H9 (cell line): ENCODE data around the gene C3orf70. TPM values are rescaled to one million over a fixed set of nuclear protein-coding genes. Genes with fewer than 3 reads are reported as not detected.

ENCODE experiments used
- DNase-seq: peaks from one replicate; pipeline ENCODE4 v3.0.0-alpha.2; 2017
- H2AFZ ChIP-seq: one replicate; pipeline ENCODE4 v1.6.1; 2013; ENCODE audit warnings: mild to moderate bottlenecking, low read length, control low read depth, moderate library complexity
- H2AK5ac ChIP-seq: 2 replicates; pipeline ENCODE4 v1.6.1; 2013; ENCODE audit warnings: low read length, control low read depth, mixed read lengths; ENCODE audit not compliant: insufficient read length
- H2BK120ac ChIP-seq: one replicate; pipeline ENCODE4 v1.6.1; 2013; ENCODE audit warnings: low read depth, mild to moderate bottlenecking, low read length, control low read depth, inconsistent platforms; ENCODE audit not compliant: poor library complexity, severe bottlenecking
- H2BK12ac ChIP-seq: 2 replicates; pipeline ENCODE4 v1.6.1; 2013; ENCODE audit warnings: low read length, control low read depth, mixed read lengths, low read depth; ENCODE audit not compliant: insufficient read length
- H2BK15ac ChIP-seq: 2 replicates; pipeline ENCODE4 v1.6.1; 2013; ENCODE audit warnings: low read depth, low read length, control low read depth
- H2BK20ac ChIP-seq: one replicate; pipeline ENCODE4 v1.6.1; 2013; ENCODE audit warnings: low read depth, mild to moderate bottlenecking, low read length, control low read depth, inconsistent platforms; ENCODE audit not compliant: poor library complexity, severe bottlenecking
- H2BK5ac ChIP-seq: 2 replicates; pipeline ENCODE4 v1.6.1; 2013; ENCODE audit warnings: low read length, control low read depth, mixed read lengths; ENCODE audit not compliant: insufficient read length
- H3K14ac ChIP-seq: 2 replicates; pipeline ENCODE4 v1.6.1; 2013; ENCODE audit warnings: low read length, control low read depth; ENCODE audit not compliant: insufficient read depth
- H3K18ac ChIP-seq: 2 replicates; pipeline ENCODE4 v1.6.1; 2013; ENCODE audit warnings: low read depth, mild to moderate bottlenecking, mixed read lengths, low read length, control low read depth; ENCODE audit not compliant: insufficient read length
- H3K23ac ChIP-seq: 2 replicates; pipeline ENCODE4 v1.6.1; 2013; ENCODE audit warnings: low read length, control low read depth, mixed read lengths, low read depth; ENCODE audit not compliant: insufficient read length
- H3K23me2 ChIP-seq: 2 replicates; pipeline ENCODE4 v1.6.1; 2013; ENCODE audit warnings: low read depth, mild to moderate bottlenecking, mixed read lengths, low read length, control low read depth; ENCODE audit not compliant: insufficient read length, poor library complexity, severe bottlenecking
- H3K27ac ChIP-seq: 2 replicates; pipeline ENCODE4 v1.5.1; 2013; ENCODE audit warnings: low read length, control low read depth, mixed read lengths, low read depth; ENCODE audit not compliant: insufficient read length
- H3K27me3 ChIP-seq: 2 replicates; pipeline ENCODE4 v1.6.1; 2013; ENCODE audit warnings: low read length, control low read depth, inconsistent platforms; ENCODE audit not compliant: insufficient read depth
- H3K4ac ChIP-seq: 2 replicates; pipeline ENCODE4 v1.6.1; 2013; ENCODE audit warnings: low read depth, mild to moderate bottlenecking, control low read depth, inconsistent platforms, low read length, moderate library complexity
- H3K4me1 ChIP-seq: 2 replicates; pipeline ENCODE4 v1.6.1; 2013; ENCODE audit warnings: low read length, control low read depth, inconsistent platforms; ENCODE audit not compliant: insufficient read depth
- H3K4me2 ChIP-seq: 2 replicates; pipeline ENCODE4 v1.6.1; 2013; ENCODE audit warnings: low read length, control low read depth, mixed read lengths; ENCODE audit not compliant: insufficient read length, insufficient read depth
- H3K56ac ChIP-seq: 2 replicates; pipeline ENCODE4 v1.6.1; 2013; ENCODE audit warnings: low read depth, mild to moderate bottlenecking, mixed read lengths, low read length, control low read depth; ENCODE audit not compliant: insufficient read length
- H3K79me1 ChIP-seq: 2 replicates; pipeline ENCODE4 v1.6.1; 2013; ENCODE audit warnings: low read depth, mild to moderate bottlenecking, moderate library complexity, low read length, control low read depth, inconsistent platforms; ENCODE audit not compliant: insufficient read depth, poor library complexity, severe bottlenecking
- H3K79me2 ChIP-seq: 2 replicates; pipeline ENCODE4 v1.6.1; 2013; ENCODE audit warnings: low read length, control low read depth, inconsistent platforms; ENCODE audit not compliant: insufficient read depth
- H3K9ac ChIP-seq: 2 replicates; pipeline ENCODE4 v1.6.1; 2013; ENCODE audit warnings: low read length, control low read depth, mixed read lengths; ENCODE audit not compliant: insufficient read length; ENCODE audit errors: extremely low read depth
- H3K9me3 ChIP-seq: one replicate; pipeline ENCODE4 v1.6.1; 2013; ENCODE audit warnings: low read depth, low read length, inconsistent platforms; ENCODE audit not compliant: control insufficient read depth
- H3T11ph ChIP-seq: one replicate; pipeline ENCODE4 v1.6.1; 2013; ENCODE audit warnings: mild to moderate bottlenecking, low read length, control low read depth, inconsistent platforms
- H4K20me1 ChIP-seq: one replicate; pipeline ENCODE4 v1.6.1; 2013; ENCODE audit not compliant: control insufficient read depth, insufficient read length, insufficient read depth
- H4K5ac ChIP-seq: 2 replicates; pipeline ENCODE4 v1.6.1; 2013; ENCODE audit warnings: low read depth, mild to moderate bottlenecking, mixed read lengths, low read length, control low read depth; ENCODE audit not compliant: insufficient read length
- H4K8ac ChIP-seq: replicated peaks from 2 replicates; pipeline ENCODE4 v1.6.1; 2013; ENCODE audit warnings: low read length, control low read depth, mixed read lengths, low read depth; ENCODE audit not compliant: insufficient read length
- H4K91ac ChIP-seq: 2 replicates; pipeline ENCODE4 v1.6.1; 2013; ENCODE audit warnings: low read depth, mild to moderate bottlenecking, moderate library complexity, mixed read lengths, low read length, control low read depth; ENCODE audit not compliant: insufficient read length
- H3K27ac Mint-ChIP-seq, 3 experiments: 2 replicates in 2 of 3; 3 replicates in 1 of 3; pipeline ENCODE4 v1.8.0; 2020 to 2021; ENCODE audit warnings: mixed read lengths in 3 of 3, mild to moderate bottlenecking in 1 of 3, moderate library complexity in 1 of 3
- H3K27me3 Mint-ChIP-seq: 2 replicates; pipeline ENCODE4 v1.8.0; 2021; ENCODE audit warnings: low read depth, mild to moderate bottlenecking, moderate library complexity, mixed read lengths
- H3K36me3 Mint-ChIP-seq, 3 experiments: 2 replicates in 2 of 3; 3 replicates in 1 of 3; pipeline ENCODE4 v1.8.0; 2020 to 2021; ENCODE audit warnings: low read depth in 3 of 3, mixed read lengths in 3 of 3; ENCODE audit not compliant: insufficient read depth in 1 of 3
- H3K4me1 Mint-ChIP-seq, 2 experiments: 2 replicates each; pipeline ENCODE4 v1.8.0; 2020; ENCODE audit warnings: mixed read lengths in 2 of 2
- H3K4me3 Mint-ChIP-seq, 2 experiments: 2 replicates in 1 of 2; 3 replicates in 1 of 2; pipeline ENCODE4 v1.8.0; 2020 to 2021; ENCODE audit warnings: mild to moderate bottlenecking in 2 of 2, mixed read lengths in 2 of 2, moderate library complexity in 1 of 2
- H3K9me3 Mint-ChIP-seq, 2 experiments: 2 replicates in 1 of 2; 3 replicates in 1 of 2; pipeline ENCODE4 v1.8.0; 2020; ENCODE audit warnings: mild to moderate bottlenecking in 2 of 2, mixed read lengths in 2 of 2, moderate library complexity in 1 of 2
- WGBS: extraction: QIAGEN DNeasy Blood & Tissue Kit; methylation state at CpG from one replicate; pipeline ENCODE4 v1.1.7; 2013; ENCODE audit warnings: missing lambda C conversion rate, low lambda C conversion rate, mixed read lengths; ENCODE audit not compliant: insufficient read length; ENCODE audit errors: extremely low coverage; 5-methylcytosine and 5-hydroxymethylcytosine counted together
- total RNA-seq: library from RNA; stranded (reverse); gene quantifications from 2 replicates; pipeline ENCODE4 v1.2.1, GENCODE V29; 2021
- TF ChIP-seq, protein P1 (sequence below): fragments of 200-600 bp; sonication (generic); conservative IDR thresholded peaks from 3 replicates; pipeline ENCODE4 v1.8.0; 2021; ENCODE audit warnings: antibody characterized with exemption, mild to moderate bottlenecking

C3orf70 gene
- total RNA-seq, 1 experiment from 2014 or later = 0.52 TPM

DNA sequence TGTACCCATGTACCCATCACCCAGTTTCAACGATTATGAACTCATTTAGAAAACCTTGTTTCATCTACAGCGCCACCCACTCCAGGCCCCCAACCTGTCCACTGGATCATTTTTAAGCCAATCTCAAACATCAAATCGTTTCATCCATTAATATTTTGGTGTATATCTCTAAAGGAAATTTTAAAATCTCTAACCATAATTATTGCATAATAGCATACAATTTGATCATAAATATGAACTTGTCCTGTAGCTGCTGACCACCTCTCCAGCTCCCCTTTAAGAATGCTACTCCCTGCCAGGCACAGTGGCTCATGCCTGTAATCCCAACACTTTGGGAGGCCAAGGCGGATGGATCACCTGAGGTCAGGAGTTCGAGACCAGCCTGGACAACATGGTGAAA lies 2.8 kb upstream of the C3orf70 start:
- WGBS = no CpG with 5 or more reads among the region's 5 CpGs
- H3K4me1 Mint-ChIP-seq = peaks cover 8 to 11% of the 10 kb centered on the region in 2 experiments
- Histone ChIP-seq H4K5ac (no peak overlapping the region), H2BK120ac (no peak overlapping the region), H3K9ac (no peak overlapping the region), H3K23ac (no peak overlapping the region), H4K20me1 (no peaks in the 10 kb centered on the region), H3K79me1 (no peaks in the 10 kb centered on the region), H3K4me2 (no peak overlapping the region), H4K91ac (no peak overlapping the region), H2BK15ac (no peak overlapping the region), H3K23me2 (peaks cover 13% of the 10 kb centered on the region), H2BK20ac (no peak overlapping the region), H4K8ac (no peak overlapping the region), H3K27ac (no peak overlapping the region), H2AFZ (no peak overlapping the region), H3K4me1 (peaks cover 4% of the 10 kb centered on the region; the same call in 1 of the 2 replicates), H3K14ac (no peak overlapping the region), H3K79me2 (no peaks in the 10 kb centered on the region), H3K27me3 (peaks cover 4% of the 10 kb centered on the region; the same call in 1 of the 2 replicates), H3K4ac (no peak overlapping the region), H3T11ph (no peak overlapping the region), H3K9me3 (no peaks in the 10 kb centered on the region), H2AK5ac (no peak overlapping the region), H2BK5ac (no peak overlapping the region), H2BK12ac (no peak overlapping the region), H3K56ac (no peak overlapping the region), H3K18ac (no peak overlapping the region)
- TF ChIP-seq, protein P1, sequence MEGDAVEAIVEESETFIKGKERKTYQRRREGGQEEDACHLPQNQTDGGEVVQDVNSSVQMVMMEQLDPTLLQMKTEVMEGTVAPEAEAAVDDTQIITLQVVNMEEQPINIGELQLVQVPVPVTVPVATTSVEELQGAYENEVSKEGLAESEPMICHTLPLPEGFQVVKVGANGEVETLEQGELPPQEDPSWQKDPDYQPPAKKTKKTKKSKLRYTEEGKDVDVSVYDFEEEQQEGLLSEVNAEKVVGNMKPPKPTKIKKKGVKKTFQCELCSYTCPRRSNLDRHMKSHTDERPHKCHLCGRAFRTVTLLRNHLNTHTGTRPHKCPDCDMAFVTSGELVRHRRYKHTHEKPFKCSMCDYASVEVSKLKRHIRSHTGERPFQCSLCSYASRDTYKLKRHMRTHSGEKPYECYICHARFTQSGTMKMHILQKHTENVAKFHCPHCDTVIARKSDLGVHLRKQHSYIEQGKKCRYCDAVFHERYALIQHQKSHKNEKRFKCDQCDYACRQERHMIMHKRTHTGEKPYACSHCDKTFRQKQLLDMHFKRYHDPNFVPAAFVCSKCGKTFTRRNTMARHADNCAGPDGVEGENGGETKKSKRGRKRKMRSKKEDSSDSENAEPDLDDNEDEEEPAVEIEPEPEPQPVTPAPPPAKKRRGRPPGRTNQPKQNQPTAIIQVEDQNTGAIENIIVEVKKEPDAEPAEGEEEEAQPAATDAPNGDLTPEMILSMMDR = no peak
- H3K27ac Mint-ChIP-seq = no peak overlapping the region
- peaks cover 26% of the 10 kb centered on the region for H3K27me3 Mint-ChIP-seq
- no peaks in the 10 kb centered on the region for H3K36me3 Mint-ChIP-seq
- no peak for DNase-seq
- no peak overlapping the region for H3K4me3 Mint-ChIP-seq
- no peaks in the 10 kb centered on the region for H3K9me3 Mint-ChIP-seq
